GM18868 (cell line): Measurements from ENCODE around the gene CUX1.
A peak's percentile ranks its signal among the peaks of the same experiment; 100 is the strongest.
"Not testable (repeated sequence)": the region's sequence is repeated elsewhere in the genome, so short reads cannot be mapped to it uniquely, and the experiment has no call there.

Experiments used
- ATAC-seq: cut with Tn5 transposase; IDR thresholded peaks from one replicate; pipeline ENCODE4 v1.9.1; 2021; ENCODE audit warnings: mild to moderate bottlenecking, moderate library complexity; ENCODE audit not compliant: unreplicated experiment

The CUX1 gene

DNA sequence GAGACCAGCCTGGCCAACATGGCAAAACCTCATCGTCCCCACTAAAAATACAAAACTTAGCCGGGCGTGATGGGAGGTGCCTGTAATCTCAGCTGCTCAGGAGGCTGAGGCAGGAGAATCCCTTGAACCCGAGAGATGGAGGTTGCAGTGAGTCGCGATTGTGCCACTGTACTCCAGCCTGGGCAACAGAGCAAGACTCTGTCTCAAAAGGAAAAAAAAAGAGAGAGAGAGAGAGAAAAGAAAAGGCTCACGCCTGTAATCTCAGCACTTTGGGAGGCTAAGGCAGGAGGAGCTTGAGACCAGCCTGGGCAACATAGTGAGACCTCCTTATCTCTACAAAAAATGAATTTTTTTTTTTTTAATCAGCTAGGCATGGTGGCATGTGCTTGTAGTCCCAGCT lies 157.6 kb downstream of the CUX1 start:
- ATAC-seq = no peak

GRCh38 chr7:101976411-101976810 lies 159.0 kb downstream of the CUX1 start:
- no peak for ATAC-seq

- ATAC-seq = no peak
Measured at GRCh38 chr7:101977249-101977648, 159.8 kb downstream of the CUX1 start.

DNA sequence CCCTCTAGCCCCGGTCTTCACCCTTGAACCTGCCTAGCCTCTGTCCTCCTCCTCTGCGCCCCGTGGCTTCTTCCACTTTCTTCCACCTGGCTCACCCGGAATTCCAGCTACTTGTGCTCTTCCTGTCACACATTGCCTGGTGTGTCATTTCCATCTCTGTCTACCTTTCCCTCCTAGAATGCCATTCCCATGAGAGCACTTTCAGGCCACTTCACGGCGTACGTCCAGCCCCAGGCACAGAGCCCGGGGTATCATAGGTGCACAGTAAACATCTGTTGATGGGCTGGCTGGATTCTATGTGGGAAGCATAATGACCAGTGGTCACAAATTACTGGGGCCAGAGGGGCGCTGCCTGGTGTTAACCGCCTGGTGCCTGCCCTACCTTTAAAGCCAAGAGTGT lies 161.3 kb downstream of the CUX1 start:
- no peak for ATAC-seq

DNA sequence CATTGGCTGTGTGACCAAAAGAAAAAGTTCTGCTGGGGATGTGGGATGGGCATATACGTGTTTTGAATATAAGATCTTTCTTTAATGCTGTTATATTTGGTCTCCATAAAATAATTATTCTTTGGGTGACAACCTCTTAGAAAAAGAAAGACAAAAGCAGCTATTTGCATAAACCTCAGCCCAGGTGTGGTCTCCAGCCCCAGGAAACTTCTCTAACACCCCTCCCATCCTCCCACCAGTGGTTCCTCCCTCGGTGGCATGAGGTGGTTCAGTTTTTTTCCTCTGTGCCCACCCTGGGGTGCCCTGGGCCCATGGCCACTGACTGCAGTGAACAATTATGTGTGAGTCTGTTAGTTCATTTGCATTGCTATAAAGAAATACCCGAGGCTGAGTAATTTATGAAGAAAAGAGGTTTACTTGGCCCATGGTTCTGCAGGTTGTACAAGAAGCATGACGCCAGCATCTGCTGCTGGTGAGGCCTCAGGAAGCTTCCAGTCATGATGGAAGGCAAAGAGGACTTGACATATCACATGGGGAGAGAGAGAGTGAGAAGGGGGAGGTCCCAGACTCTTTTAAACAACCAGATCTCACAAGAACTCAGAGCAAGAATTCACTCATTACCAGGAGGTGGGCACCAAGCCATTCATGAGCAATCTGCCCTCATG lies 165.9 kb downstream of the CUX1 start:
- ATAC-seq = no peak

GRCh38 chr7:101984133-101984879 lies 166.9 kb downstream of the CUX1 start:
- no peak for ATAC-seq

GRCh38 chr7:101985057-101985902 lies 167.9 kb downstream of the CUX1 start:
- ATAC-seq = peak; percentile 32

- no peak for ATAC-seq
Measured at GRCh38 chr7:101985903-101986734, 168.7 kb downstream of the CUX1 start.

GRCh38 chr7:101987494-101987893 lies 170.1 kb downstream of the CUX1 start:
- no peak for ATAC-seq

DNA sequence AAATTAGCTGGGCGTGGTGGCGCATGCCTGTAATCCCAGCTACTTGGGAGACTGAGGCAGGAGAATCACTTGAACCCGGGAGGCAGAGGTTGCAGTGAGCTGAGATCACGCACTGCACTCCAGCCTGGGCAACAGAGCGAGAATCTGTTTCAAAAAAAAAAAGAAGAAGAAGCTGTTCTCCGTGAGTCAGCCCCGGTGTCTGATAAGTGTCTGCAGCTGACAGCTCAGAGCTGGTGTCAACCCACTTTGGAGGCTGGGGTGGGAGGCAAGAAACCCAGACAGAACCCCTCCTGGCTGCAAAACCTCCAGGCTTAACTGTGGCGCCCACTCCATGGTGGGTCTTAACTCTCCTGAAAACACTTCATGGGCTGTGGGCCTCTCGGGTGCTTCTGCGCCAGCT lies 170.6 kb downstream of the CUX1 start:
- not testable (repeated sequence) for ATAC-seq

DNA sequence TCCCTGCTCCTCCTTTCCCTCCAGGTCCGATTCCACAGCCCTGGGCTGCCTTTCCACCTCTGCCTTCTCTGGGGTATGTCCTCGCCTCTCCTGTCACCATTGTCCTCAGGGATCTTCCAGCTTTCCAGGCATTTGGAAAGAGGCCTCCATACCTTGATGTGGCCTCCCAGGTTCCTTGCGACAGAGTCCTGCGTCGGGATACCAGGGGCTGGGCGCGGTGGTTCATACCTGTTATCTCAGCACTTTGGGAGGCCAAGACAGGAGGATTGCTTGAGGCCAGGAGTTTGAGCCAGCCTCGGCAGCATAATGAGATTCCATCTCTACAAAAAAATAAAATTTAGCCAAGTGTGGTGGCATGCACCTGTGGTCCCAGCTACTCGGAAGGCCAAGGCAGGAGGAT lies 171.1 kb downstream of the CUX1 start:
- no peak for ATAC-seq

GRCh38 chr7:101989101-101989500 lies 171.7 kb downstream of the CUX1 start:
- no peak for ATAC-seq

DNA sequence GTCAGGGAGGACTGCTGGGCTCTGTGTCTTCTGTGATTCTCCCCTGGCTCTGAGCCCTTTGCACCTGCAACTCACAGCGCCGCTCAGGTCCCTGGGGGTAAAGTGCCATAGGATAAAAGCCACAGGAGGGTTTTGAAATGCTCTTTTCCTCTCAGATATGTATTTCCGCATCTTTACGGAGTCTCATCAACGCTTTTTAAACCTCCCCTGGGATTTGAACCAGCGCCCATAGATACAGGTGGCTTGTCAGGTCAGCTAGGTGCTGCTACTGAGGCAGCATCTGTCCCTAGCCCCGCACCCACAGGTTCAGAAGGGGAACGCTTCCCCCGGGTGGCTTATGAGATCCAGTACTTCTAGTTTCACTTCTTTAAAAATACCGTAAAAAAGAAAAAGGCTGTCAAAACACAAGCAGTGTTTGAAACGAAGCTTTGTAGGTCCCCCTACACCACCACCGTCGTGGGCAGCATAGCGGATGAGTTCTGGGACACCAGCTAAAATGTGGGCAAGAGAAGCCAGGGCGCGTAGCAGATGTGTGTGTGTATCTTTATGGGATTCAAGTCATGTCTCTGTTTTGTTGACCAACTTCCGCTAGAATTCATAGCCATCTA lies 173.5 kb downstream of the CUX1 start:
- peak; percentile 72 for ATAC-seq

DNA sequence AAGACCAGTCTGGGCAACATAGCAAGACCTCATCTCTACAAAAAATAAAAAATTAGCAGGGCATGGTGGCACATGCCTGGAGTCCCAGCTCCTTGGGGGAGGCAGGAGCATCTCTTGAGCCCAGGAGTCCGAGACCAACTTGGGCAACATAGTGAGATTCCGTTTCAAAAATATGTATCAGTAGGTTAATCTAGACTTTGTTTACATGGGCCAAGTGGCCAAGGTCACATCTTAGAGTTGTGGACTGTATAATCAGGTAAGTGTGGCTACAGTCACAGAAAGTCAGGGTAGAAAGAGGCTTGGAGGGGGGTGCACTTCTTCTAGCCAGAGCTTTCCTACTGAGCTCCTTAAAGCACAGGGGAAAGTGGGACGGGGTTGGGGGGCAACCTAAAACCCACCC lies 174.4 kb downstream of the CUX1 start:
- ATAC-seq = no peak

GRCh38 chr7:101993311-101993710 lies 175.9 kb downstream of the CUX1 start:
- ATAC-seq = no peak

DNA sequence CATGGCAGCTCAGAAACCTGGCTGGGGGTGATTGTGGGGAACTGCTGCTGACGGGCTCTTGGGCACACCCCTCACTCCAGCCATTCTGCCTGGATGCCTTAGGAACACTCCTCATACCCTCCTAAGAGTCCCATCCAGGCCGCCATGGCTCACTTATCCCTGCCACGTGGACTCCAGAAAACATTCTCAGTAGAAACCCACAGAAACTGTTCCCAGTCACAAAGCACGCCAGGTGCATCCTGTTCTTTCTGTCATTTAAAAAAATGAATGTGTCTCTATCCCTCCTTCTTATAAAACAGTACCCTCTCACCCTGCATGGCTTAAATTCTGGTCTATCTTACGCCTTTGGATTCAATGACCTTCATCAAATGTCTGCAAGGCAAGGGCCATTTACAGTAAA lies 177.7 kb downstream of the CUX1 start:
- ATAC-seq = no peak

- ATAC-seq = no peak
Measured at GRCh38 chr7:101996131-101996691, 178.8 kb downstream of the CUX1 start.

DNA sequence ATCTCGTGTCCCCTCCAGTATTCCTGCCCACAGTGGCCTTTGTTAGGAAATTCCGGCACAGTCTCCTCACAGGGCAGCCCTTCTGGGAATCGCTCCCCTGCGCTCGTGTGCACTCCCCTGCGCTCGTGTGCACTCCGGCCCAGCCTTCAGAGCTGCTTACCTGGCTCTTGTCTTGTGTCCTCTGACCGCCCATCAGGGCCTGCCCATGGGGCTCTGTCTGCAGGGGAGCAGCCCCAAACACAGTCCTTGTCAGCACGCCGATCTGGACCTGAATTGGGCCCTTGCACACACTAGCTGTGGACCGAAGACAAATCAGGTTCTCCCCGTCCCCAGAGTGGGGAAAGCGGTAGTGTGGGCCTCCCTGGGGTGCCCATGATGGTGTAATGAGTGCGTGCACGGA lies 179.4 kb downstream of the CUX1 start:
- no peak for ATAC-seq

DNA sequence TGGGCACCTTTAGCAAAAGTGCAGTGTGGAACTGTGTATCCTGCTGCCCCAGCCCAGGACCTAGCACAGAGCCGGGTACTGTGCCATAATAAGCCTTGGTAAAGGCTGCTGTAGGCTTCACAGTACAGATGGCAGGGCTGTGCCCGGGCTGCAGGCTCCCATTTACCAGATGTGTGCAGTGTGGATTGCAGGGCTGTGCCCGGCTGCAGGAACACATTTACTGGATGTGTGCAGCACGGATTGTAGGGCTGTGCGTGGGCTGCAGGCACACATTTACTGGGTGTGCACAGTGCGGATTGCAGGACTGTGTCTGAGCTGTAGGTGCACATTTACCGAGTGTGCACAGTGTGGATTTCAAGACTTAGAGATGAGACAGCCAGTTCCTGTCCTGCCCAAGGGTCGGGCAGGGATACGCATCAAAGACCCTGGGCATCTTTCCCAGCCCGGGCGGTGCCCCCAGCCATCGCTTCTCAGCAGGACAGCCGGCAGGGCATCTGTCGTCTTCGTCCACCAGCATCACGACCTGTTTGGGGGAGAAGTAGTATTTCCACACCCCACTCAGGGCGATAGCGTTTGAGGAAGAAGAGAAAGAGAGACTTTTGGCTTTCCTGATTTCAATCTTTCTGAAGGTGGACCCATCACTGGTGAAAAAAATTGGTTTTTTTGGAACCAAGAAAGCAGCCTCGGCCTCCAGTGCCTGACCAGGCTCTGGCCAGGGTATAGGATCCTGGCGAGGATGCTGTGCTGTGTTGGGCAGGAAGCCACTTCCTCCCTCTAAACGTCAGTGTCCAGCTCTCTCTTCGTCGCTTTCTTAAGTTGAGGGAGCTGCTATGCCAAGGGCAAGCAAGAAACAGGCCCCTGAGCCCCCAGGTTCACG lies 180.8 kb downstream of the CUX1 start:
- no peak for ATAC-seq
